ENCODE data around the gene AJAP1.

DNA sequence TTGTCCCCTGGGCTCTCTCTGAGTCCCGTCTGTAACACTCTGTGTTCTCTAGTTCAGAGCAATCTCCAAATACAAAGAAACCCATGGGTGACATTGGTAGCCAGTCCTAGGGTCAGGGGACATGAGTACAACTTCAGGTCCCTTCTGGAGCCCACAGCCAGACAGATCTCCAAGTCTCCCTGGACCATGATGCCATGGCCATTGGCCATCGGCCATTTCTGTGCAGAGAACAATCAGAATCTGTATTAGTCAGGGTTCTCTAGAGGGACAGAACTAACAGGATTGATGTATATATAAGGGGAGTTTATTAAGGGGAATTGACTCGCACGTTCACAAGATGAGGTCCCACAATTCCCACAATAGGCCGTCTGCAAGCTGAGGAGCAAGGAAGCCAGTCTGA lies 106.9 kb downstream of the AJAP1 start:
- TF ChIP-seq, protein P1, sequence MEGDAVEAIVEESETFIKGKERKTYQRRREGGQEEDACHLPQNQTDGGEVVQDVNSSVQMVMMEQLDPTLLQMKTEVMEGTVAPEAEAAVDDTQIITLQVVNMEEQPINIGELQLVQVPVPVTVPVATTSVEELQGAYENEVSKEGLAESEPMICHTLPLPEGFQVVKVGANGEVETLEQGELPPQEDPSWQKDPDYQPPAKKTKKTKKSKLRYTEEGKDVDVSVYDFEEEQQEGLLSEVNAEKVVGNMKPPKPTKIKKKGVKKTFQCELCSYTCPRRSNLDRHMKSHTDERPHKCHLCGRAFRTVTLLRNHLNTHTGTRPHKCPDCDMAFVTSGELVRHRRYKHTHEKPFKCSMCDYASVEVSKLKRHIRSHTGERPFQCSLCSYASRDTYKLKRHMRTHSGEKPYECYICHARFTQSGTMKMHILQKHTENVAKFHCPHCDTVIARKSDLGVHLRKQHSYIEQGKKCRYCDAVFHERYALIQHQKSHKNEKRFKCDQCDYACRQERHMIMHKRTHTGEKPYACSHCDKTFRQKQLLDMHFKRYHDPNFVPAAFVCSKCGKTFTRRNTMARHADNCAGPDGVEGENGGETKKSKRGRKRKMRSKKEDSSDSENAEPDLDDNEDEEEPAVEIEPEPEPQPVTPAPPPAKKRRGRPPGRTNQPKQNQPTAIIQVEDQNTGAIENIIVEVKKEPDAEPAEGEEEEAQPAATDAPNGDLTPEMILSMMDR (IDR thresholded peaks at IDR 0.05), result no peak
- TF ChIP-seq POLR2A (IDR thresholded peaks at IDR 0.05), result no peak

Data from testis (tissue), 2 donors.